Fibroblast of skin of back (primary cell): ENCODE results near the gene TBL2. TPM values are rescaled to one million over a fixed set of nuclear protein-coding genes. Genes with fewer than 3 reads are reported as not detected.
"Not testable (repeated sequence)": the region's sequence is repeated elsewhere in the genome, so short reads cannot be mapped to it uniquely, and the experiment has no call there.

Experiments
- DNase-seq: peaks from one replicate; pipeline ENCODE4 v3.0.0-alpha.2; 2013
- polyA plus RNA-seq, 2 experiments: library from polyadenylated mRNA; unstranded; fragments of 120-200 nt; gene quantifications; one replicate each; pipeline ENCODE4 v1.2.1, GENCODE V29; 2013; ENCODE audit not compliant: insufficient read length in 2 of 2

TBL2 gene
- polyA plus RNA-seq (2013, experiment 1 of 2; ENCODE audit: insufficient read length): 53.8 TPM
- polyA plus RNA-seq (2013, experiment 2 of 2; ENCODE audit: insufficient read length): 36.2 TPM

DNA sequence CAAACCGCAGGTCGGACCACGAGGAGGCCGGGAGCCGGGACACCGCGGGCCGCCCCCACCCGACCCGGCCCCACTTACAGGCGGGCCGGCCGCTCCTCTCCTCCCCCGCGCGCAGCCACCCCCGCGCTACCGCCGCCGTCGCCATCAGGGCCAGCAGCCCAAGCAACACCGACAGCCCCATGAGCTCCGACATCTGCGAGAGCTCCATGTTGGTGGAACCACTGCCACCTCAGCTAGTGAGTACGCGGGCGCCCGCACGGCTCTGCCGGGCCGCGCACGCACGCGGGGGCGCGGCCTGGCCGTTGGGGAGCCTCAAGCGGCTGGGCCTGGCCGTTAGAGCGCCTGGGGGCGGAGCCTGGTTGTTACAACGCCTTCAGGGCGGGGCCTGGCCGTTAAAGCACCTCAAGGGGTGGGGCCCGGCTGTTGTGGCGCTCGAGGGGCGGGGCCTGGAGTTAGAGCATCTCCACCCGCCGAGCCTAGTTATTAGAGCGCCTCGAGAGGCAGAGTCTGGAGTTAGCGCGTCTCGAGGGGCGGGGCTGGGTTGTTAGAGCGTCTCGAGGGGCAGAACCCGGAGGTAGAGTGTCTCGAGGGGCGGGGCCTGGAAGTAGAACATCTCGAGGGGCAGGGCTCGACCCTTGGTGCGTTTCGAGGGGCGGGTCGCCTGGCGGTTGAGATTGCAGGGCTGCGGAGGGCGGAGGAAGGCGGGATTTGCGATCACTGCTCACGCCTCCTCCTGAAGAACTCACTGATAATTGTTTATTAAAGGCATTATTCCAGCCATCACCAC lies at the start of gene TBL2:
TBL2 (minus strand) TSS at position 238 of the 787 bp plus-strand sequence; CDS start at position 208, 30 bp downstream.
- DNase-seq: peak; percentile 98

DNA sequence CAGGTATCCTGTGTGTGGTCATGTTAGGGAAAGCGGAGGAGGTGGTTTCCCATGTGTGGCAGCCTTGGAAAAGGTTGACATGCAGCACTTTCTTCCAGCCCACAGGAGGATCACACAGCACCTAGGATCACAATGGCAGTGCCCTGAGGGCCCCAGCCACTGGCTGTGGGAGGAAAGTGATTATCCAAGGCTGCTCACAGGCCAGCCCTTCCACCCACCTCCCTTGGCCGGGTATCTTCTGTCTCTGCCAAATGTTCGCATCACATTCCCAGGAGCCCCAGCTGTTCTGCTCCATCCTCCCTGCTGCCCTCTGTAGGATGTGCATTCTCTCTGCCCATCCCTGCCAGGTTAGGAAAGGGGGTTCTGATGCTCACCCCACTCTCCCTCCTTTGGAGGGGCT lies 48.4 kb upstream of the TBL2 start:
- no peak for DNase-seq

DNA sequence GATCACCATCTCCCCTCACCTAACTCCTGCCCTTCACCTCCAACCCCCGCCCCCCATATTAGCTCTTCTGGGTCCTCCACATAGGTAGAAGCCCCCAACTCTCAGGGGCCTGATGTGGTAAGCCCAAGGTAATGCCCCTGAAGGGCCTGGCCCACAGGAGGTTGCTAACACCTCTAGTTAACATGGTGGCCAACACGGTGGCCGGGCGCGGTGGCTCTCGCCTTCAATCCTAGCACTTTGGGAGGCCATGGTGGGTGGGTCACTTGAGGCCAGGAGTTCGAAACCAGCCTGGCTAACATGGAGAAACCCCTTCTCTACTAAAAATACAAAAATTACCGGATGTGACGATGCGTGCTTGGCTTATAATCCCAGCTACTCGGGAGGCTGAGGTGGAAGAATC lies 46.9 kb upstream of the TBL2 start:
- DNase-seq: no peak

DNA sequence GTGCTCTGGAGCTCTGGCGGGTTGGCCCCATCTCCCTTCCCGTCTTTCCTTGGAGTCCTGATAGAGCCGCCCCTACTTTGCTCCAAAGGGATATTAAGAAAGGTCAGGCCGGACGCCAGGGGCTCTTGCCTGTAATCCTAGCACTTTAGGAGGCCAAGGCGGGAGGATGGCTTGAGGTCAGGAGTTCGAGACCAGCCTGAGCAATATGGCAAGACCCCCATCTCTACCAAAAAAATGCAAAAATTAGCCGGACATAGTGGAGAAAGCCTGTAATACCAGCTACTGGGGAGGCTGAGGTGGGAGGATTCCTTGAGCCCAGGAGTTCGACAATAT lies 46.3 kb upstream of the TBL2 start:
- no peak for DNase-seq

- DNase-seq: peak; percentile 55
Measured at GRCh38 chr7:73623798-73624668, 45.7 kb upstream of the TBL2 start, which contains the start of gene MLXIPL. Gene MLXIPL, minus strand, starts transcription at chr7:73624522. Its CDS starts 30 bp downstream, at chr7:73624492.

GRCh38 chr7:73622909-73623797 lies 44.8 kb upstream of the TBL2 start:
- no peak for DNase-seq

DNA sequence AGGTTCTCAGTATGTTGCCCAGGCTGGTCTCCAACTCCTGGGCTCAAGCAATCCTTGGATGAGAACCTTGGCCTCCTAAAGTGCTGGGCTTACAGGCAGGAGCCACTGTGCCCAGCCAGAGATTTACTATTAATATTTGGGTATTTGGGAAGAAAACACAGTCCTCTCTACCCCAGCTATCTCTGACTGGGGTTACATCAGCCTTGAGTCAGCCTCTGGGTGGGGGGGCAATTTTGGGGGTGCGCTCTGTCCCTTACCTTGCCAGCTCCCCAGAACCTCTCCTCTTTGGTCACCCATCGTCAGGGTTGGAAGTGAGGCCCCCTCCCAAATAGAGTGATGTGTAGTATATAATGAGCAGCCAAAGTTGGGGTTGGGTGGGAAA lies 44.1 kb upstream of the TBL2 start:
- no peak for DNase-seq

- no peak for DNase-seq
Measured at GRCh38 chr7:73621168-73622063, 43.0 kb upstream of the TBL2 start.

DNA sequence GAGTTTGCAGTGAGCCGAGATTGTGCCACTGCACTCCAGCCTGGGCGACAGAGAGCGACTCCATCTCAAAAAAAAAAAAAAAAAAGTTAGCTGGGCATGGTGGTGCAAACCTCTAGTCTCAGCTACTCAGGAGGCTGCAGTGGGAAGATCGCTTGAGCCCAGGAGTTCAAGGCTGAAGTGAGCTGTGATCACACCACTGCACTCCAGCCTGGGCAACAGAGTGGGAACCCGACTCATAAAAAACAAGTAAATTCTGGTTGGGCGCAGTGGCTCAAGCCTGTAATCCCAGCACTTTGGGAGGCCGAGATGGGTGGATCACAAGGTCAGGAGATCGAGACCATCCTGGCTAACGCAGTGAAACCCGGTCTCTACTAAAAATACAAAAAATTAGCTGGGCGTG lies 41.0 kb upstream of the TBL2 start:
- not testable (repeated sequence) for DNase-seq

- no peak for DNase-seq
Measured at GRCh38 chr7:73618538-73618937, 40.2 kb upstream of the TBL2 start.

DNA sequence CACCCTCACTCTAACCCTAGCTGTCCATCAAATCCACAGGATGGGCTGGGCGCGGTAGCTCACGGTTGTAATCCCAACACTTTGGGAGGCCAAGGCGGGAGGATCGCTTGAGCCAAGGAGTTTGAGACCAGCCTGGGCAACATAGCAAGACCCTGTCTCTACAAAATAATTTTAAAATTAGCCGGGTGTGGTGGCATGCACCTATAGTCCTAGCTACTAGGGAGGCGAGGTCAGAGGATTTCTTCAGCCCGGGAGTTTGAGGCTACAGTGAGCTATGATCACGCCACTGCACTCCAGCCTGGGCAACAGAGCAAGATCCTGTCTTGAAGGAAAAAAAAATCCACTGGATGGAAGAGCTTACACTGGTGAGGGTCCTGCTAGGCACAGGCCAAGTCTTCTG lies 39.1 kb upstream of the TBL2 start:
- DNase-seq: not testable (repeated sequence)

DNA sequence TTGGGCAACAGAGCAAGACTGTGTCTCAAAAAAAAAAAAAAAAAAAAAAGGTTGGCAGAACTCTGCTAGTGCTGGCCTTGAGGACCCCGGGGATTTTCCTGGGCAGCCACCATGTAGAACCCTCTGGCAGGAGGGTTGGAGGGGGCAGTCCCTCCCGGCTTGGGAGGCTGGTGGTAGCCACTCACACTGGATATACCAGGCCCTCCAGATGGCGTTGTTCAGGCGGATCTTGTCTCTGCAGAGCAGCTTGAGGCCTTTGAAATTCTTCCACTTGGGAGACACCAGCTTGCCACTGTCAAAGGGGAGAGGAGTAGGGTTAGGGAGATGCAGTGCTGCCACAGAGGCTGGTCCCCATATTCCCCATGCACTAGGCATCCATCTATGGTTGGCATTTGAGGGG lies 37.5 kb upstream of the TBL2 start:
- peak; percentile 17 for DNase-seq

GRCh38 chr7:73614937-73615336 lies 36.6 kb upstream of the TBL2 start:
- DNase-seq: not testable (repeated sequence)

DNA sequence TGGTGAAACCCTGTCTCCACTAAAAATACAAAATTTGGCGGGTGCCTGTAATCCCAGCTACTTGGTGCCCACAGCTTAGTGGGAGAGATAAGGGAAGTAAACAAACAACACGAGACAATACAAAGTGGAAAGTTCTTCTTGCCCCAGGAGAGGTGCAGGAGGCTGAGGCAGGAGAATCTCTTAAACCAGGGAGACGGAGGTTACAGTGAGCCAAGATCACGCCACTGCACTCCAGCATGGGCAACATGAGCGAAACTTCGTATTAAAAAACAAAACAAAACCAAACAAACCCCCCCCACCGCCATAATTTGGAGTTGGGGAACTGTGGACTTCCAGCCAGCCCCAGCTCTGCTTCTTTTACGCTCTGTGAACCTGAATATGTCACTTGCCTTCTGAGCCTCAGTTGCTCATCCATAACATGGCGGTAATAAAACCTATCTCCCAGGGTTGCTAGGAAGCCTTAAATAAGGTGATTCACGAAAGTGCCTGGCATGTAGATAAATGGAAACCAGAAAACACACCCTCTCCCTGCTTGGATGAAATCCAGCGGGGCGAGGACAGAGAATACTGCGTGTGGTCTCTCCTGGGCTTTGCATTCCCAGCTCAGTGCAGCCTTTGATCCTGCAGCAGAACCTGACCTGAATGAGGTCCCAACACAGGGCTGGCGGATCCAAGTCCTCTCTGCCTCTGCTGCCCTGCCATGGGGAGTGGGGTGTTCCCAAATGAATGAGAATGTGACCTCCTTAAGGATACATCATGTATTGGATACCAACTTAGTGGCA lies 35.8 kb upstream of the TBL2 start:
- no peak for DNase-seq

GRCh38 chr7:73612598-73613269 lies 34.4 kb upstream of the TBL2 start:
- DNase-seq: peak; percentile 35

GRCh38 chr7:73611017-73611555 lies 32.7 kb upstream of the TBL2 start:
- DNase-seq: no peak

GRCh38 chr7:73610105-73610504 lies 31.7 kb upstream of the TBL2 start:
- DNase-seq: no peak

DNA sequence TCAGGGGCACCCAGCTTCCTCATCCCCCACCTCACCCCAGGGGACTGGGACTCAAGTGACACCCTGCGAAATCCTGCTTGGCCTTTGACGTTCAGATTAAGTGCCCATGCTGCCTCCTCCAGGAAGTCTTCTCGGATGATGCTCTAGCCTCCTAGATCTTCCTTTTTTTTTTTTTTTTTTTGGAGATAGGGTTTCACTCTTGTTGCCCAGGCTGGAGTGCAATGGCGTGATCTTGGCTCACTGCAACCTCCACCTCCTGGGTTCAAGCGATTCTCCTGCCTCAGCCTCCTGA lies 29.3 kb upstream of the TBL2 start:
- DNase-seq: not testable (repeated sequence)

DNA sequence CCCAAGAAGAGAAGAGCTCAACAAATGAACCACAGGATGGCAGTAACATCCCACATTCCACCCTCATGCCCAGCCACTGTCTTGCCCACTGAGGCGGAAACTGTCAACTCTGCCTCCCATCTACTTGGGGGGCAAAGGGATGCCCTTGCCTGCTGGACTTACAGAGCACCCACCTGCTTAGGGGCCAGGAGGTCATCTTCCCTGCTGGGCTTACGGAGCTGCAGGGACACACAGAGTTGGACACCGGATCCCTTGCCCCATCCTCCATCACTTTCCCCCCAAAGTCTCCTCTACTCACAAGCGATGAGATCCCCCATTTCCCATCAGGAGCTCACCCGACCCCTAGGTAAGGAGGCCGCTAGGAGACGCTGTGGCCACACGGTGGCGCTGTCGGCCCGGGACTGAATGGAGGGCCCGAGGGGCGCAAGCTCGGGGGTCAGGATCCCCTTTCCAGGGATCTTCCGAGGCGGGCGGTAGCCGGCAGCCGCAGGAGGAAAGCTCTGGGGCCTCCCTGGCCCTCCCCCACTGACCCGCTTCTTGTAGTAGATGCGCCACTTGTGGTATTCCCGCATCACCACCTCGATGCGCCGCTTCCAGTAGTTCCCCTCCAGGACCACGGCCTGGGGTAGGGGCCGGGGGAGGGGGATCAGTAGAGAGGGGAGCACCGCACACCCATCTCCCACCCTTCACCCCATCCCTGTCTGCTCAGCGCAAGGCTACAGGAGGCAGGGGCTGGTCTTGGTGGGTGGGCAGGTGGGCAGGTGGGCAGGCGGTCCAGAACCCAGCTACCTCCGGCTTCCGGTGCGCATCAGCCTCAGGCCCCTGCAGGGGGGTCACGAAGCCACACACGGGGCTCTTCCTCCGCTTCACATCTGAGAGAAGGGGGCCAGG lies 28.7 kb upstream of the TBL2 start:
- DNase-seq: peak; percentile 38
